Measurements from ENCODE around the gene HOXA3.
A peak's percentile ranks its signal among the peaks of the same experiment; 100 is the strongest.

Gene HOXA3

GRCh38 chr7:27101171-27101956 lies 51.0 kb downstream of the HOXA3 start:
- no peak for DNase-seq

DNA sequence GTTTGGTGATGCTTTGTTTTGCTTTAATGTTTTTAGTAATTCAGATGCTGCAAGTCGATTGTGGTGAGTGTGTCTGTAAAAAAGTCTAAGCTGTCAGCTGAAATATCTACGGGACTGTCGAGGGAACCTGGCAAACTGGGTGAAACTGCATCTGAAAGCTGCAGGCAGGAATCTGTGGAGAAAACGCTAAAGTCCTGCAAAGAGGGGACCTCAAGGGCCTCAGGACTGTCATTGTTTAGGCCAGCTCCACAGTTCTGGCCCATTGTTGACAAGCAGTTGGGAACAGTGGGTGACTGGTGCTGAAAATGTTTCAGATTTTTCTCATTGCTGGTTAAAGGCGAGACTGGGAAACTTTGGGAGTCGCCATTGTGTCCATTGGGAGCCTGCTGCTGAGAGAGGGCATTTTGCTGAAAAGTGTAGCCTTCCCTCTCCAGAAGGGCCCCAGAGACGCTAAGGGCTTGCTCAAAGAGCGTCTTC lies 51.7 kb downstream of the HOXA3 start:
- no peak for DNase-seq

- DNase-seq: no peak
These were observed 52.7 kb downstream of the HOXA3 start for GRCh38 chr7:27099453-27100370.

DNA sequence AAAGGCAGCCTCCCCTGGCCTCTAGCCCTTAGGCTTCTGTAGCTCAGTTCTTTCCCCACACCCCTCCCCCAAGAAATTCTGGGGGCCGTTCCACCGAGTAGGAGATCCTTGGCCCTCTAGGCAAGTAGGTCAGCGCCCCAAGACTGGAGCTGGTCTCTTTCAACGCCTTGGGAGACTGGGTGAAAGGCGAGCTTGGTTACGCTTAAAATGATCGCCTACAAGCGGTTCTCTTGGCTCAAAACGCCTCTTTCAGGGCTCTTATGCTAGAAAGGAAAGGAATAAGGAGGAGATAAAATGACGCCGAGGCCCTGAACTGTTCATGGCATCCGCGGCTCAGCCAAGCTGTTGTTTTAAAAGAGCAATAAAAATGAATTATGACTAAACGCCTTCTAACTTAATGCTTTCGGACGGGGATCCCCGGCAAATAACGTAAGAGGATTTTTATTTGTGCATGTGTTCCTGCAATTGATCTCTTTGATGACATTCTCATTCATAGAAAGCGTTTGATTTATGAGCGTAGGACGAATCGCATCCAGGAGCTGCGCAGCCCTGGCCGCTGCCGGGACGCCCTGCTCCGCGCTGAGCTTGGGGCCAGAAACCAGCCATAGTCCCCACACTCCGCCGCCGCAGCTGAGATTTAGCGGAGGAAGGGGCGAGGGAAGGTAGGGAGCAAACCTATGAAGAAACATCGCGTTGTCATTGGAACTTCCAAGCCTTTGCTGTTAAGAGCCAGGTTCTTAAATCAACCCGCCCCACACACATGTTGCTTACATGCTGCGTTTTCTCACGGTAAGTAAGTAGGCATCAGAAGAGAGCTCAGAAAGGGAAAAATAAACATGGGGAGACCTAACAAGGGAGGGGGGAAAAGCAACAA lies 53.6 kb downstream of the HOXA3 start:
- no peak for DNase-seq

DNA sequence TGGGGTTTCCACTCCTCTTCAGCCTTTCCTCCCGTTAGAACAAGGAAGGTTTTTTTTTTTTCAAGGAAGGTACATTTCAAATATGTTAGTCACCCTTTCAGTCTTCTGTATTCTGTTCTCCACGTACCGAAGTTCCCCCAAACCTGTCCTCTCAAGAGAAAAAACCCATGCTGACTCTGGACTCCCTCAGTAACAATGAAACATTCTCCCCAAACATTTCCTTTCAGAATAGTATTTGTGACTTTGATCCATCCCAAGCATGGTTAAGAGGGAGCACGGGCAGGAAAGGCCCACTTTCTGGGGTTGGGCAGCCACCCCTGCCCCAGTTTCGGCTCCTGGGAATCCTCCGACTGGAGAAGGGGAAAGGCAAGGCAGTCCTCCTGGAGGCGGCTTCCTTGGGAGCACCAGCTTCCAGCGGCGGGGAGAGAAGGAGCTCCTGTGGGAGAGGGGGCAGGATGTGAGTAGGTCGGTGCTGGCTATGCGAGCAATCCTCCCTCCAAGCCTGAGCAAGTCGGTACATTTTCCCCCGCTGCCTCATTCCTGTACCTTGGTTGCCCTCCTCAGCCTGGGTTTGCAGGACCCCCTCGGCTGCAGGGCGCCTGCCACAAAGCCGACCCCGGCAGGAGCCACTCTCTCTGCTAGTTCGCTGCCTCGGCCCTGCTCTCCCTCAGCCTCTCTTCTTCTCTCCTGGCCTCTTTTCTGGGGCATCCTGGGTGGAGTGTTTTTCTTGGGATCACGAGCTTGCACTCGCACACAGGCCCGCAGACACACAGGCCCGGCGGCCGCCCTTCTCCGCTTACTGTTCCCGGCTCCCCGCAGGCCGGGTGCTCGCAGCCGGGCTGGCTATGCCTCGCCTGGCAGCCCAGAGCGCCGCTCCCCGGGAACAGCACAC lies 54.5 kb downstream of the HOXA3 start:
- no peak for DNase-seq

GRCh38 chr7:27096768-27097514 lies 55.4 kb downstream of the HOXA3 start:
- peak; percentile 75 for DNase-seq

DNA sequence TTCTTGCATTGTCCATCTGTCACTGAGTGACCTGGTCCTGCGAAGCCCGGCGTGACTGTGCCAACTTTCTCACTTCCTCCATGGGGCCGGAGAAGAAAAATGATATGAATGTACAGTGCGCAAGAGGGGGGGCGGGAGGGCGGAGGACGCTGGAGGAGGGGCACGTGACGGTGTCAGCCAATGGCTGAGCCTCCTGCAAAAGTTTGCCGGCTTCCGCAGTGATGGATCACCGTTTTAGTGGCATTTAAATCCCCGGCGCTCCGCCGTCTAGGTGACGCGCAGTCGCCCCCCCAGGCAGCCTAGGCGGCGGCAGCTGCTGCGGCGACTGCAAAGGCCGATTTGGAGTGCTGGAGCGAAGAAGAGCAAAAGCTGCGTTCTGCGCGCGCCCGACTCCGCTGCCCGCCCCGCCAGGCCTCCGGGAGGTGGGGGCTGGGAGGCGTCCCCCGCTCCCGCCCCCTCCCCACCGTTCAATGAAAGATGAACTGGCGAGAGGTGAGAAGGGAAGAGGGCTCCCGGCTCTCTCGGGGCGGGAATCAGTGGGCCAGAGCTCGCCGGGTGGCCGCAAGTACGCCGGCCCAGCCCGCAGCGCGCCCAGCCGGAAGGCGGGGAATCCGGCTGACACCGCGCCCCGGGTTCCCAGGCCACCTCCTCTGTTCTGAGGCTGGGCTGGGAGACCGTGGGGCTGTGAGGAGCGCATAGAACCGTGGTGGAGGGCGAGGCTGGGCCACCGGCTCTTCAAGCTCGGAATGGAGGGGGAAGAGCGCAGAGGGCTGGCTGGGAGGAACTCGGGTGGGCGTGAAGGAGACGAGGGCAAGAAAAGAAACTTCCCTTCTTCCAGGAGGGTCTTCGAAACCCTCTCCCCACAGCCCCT lies 56.3 kb downstream of the HOXA3 start, which contains the start of gene HOXA1:
Gene HOXA1, minus strand, starts transcription at position 104 of the 871 bp plus-strand sequence. Its CDS starts 88 bp downstream, at position 16.
- peak; percentile 99 for DNase-seq

DNA sequence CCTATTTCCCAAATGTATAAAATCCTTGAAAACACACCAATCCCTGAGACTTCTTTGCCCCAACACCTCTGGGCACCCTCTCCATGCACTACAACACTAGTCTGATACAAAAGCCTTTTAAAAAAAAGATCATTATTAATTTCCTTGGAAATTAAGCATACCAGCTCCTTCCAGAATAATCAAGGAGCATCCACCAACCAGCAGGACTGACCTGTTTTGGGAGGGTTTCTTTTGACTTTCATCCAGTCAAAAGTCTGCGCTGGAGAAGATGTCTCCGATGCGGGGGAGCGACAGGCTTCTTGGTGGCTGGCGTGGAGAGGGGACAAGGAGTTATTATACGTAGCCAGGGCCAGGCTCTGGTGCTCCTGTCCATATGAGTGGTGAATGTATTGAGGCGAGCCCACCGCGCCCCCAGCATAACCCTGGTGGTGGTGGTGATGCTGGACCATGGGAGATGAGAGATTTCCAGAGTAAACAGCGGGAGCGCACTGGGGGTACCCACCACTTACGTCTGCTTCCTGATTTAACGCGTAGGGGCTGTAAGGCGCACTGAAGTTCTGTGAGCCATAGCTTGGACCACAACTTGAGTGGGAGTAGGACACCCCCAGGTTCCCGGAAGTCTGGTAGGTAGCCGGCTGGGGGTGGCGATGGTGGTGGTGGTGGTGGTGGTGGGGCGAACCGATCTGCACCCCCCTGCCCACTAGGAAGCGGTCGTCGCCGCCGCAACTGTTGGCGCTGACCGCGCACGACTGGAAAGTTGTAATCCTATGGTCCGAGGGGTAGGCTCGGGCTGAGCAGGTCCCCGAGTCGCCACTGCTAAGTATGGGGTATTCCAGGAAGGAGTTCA lies 57.1 kb downstream of the HOXA3 start:
- DNase-seq: no peak

- DNase-seq: no peak
These were observed 57.9 kb downstream of the HOXA3 start for GRCh38 chr7:27094304-27095049.

GRCh38 chr7:27093184-27093895 lies 59.0 kb downstream of the HOXA3 start:
- no peak for DNase-seq

GRCh38 chr7:27092819-27093110 lies 59.6 kb downstream of the HOXA3 start:
- DNase-seq: no peak

DNA sequence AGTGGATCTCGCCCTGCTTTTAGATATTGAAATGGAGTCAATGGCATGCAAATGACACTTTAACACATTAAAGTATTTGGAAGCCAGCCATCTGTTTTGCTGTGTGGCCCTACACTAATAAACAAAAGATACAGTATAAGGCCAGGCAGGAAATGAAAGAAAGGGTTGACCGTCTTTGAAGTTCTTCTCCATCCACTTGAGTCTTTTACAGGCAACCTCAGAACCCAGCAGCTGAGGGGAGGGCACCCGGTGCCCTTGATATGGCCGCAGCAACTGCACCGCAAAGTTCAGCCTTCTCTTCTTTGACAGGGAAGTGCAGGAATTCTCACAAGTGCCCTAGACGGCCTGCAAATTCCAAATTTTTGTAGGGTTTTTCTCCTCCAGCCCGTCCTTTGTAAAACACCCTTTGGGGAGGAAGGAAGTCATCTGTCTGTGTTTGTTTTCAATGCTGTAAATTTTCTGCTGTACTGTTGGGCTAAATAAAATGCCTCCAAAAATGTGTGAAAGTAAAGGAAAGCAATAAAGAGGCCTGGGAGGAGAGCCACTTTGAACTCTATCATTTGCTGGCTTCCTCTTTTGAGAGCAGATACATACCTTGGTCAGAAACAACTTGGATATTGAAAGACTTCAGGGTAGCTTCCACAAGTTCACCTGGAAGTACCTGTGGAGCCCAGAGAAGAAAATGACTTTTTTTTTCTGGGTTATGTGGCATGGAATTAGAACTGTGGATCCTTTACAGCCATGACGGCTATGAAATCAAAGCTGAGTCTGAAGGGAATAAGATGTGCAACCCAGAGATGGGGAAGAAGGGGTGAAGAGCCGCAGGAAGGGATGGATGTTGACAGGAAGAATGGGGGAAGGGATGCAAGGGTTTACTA lies 60.2 kb downstream of the HOXA3 start:
- DNase-seq: peak; percentile 53

- peak; percentile 93 for DNase-seq
These were observed 61.3 kb downstream of the HOXA3 start for GRCh38 chr7:27091105-27091504.

- DNase-seq: no peak
These were observed 64.1 kb downstream of the HOXA3 start for GRCh38 chr7:27088002-27088922.

DNA sequence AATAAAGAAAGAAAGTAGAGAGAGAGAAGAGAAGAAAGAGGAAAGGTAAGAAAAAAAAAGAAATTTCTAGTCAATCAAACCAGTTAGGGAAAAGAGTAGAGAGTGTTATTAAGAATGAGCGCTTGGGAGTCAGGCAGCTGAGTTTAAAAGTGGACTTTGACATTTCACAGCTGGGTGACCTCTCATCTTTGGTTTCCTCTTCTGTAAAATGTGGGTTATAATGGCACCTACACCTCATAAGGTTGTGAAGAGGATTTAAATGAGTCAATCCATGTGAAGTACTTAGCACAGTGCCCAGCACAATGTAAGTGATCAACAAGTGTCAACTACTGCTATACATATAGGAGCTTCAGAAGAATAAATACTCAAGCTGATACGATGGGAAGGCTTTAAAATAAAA lies 68.7 kb downstream of the HOXA3 start:
- DNase-seq: peak; percentile 56
